HCT116 (cell line): Measurements from ENCODE around the gene CATSPERZ. TPM values are rescaled to one million over a fixed set of nuclear protein-coding genes. Genes with fewer than 3 reads are reported as not detected.
A peak's percentile ranks its signal among the peaks of the same experiment; 100 is the strongest.

ENCODE experiments used
- ATAC-seq: fragments of 200-7000 bp; cut with Tn5 transposase; 2 replicates; pipeline ENCODE4 v1.9.1; 2020; ENCODE audit warnings: mild to moderate bottlenecking, moderate library complexity
- BruUV-seq: library from RNA; stranded (reverse); fragments of 400-500 nt; replicated peaks from 2 replicates; lab custom pipeline; 2021; lab: Mats Ljungman, UMichigan
- CTCF ChIA-PET: fragments of 300-600 bp; sonication (Branson Sonifier 250); formaldehyde crosslinking; loops from one replicate; lab custom pipeline; 2021; ENCODE audit warnings: antibody characterized with exemption; lab: Charles Lee
- POLR2A ChIA-PET: fragments of 300-600, 350-600 bp; sonication (Branson Sonifier 250); formaldehyde crosslinking; loops from one replicate; lab custom pipeline; 2021; ENCODE audit warnings: antibody characterized with exemption; lab: Charles Lee
- RAD21 ChIA-PET, 2 experiments: fragments of 300-600 bp; sonication (Branson Sonifier 250); formaldehyde crosslinking; loops; one replicate each; lab custom pipeline; 2023; ENCODE audit warnings: low total read pairs in 2 of 2; ENCODE audit not compliant: uncharacterized antibody in 2 of 2, unreplicated experiment in 2 of 2, low non-redundant PET in 1 of 2; lab: Charles Lee
- DNase-seq: peaks from one replicate; pipeline ENCODE4 v3.0.0-alpha.2; 2010; ENCODE audit warnings: low read depth, low spot score
- H2AFZ ChIP-seq: fragments of 200-600 bp; shearing (Covaris generic), sonication (generic); 2 replicates; pipeline ENCODE4 v1.6.1; 2017; ENCODE audit warnings: low read depth, mixed run types, mixed read lengths, antibody characterized with exemption, low read length; ENCODE audit not compliant: poor library complexity, severe bottlenecking
- H3K27ac ChIP-seq: 2 replicates; pipeline ENCODE4 v1.5.1; 2012; ENCODE audit warnings: low read depth, low read length
- H3K27me3 ChIP-seq: fragments of 200-600 bp; sonication (generic); 2 replicates; pipeline ENCODE4 v1.6.1; 2016; ENCODE audit warnings: mixed run types, low read length, mixed read lengths; ENCODE audit not compliant: insufficient read depth
- H3K36me3 ChIP-seq, 2 experiments: fragments of 200-500 bp in 1 of 2; fragments of 200-600 bp in 1 of 2; sonication (Bioruptor generic) in 1 of 2; sonication (generic) in 1 of 2; 2 replicates each; pipeline versions ENCODE4 v1.5.1 to v1.6.1; 2014 to 2016; ENCODE audit warnings: low read length in 2 of 2, inconsistent platforms in 1 of 2, mixed read lengths in 1 of 2, mixed run types in 1 of 2; ENCODE audit not compliant: insufficient read depth in 2 of 2, control insufficient read depth in 1 of 2
- H3K4me1 ChIP-seq, 2 experiments: fragments of 200-600 bp in 1 of 2; sonication (generic) in 1 of 2; 2 replicates each; pipeline versions ENCODE4 v1.5.1 to v1.6.1; 2012 to 2017; ENCODE audit warnings: low read length in 2 of 2, inconsistent platforms in 1 of 2, mild to moderate bottlenecking in 1 of 2, mixed read lengths in 1 of 2, mixed run types in 1 of 2, moderate library complexity in 1 of 2; ENCODE audit not compliant: insufficient read depth in 2 of 2, control insufficient read depth in 1 of 2
- H3K4me2 ChIP-seq: fragments of 200-600 bp; sonication (generic); 2 replicates; pipeline ENCODE4 v1.6.1; 2017; ENCODE audit warnings: mixed run types, low read length, mixed read lengths
- H3K4me3 ChIP-seq, 2 experiments: fragments of 200-600 bp in 1 of 2; sonication (generic) in 1 of 2; replicated peaks in 1 of 2; 2 replicates each; pipeline ENCODE4 v1.5.1; 2011 to 2016; ENCODE audit warnings: low read length in 2 of 2, control low read depth in 1 of 2, low read depth in 1 of 2, mild to moderate bottlenecking in 1 of 2, mixed read lengths in 1 of 2, mixed run types in 1 of 2
- H3K79me2 ChIP-seq: fragments of 200-600 bp; sonication (generic); 2 replicates; pipeline ENCODE4 v1.6.1; 2017; ENCODE audit warnings: mild to moderate bottlenecking, mixed run types, low read length, moderate library complexity, mixed read lengths; ENCODE audit not compliant: insufficient read depth
- H3K9ac ChIP-seq: fragments of 200-600 bp; sonication (generic); 2 replicates; pipeline ENCODE4 v1.6.1; 2016; ENCODE audit warnings: low read length, mixed read lengths
- H3K9me2 ChIP-seq: fragments of 200-600 bp; sonication (generic), shearing (Covaris generic); 2 replicates; pipeline ENCODE4 v1.6.1; 2017; ENCODE audit warnings: mixed run types, mild to moderate bottlenecking, moderate library complexity; ENCODE audit not compliant: insufficient read depth
- H3K9me3 ChIP-seq, 2 experiments: fragments of 200-500 bp in 1 of 2; fragments of 200-600 bp in 1 of 2; sonication (Bioruptor generic) in 1 of 2; sonication (generic) in 1 of 2; 2 replicates each; pipeline ENCODE4 v1.6.1; 2014 to 2017; ENCODE audit warnings: low read length in 2 of 2, mixed read lengths in 2 of 2, inconsistent platforms in 1 of 2, low read depth in 1 of 2, mild to moderate bottlenecking in 1 of 2, mixed run types in 1 of 2, moderate library complexity in 1 of 2; ENCODE audit not compliant: control insufficient read depth in 1 of 2, insufficient read depth in 1 of 2
- H4K20me1 ChIP-seq: fragments of 200-600 bp; sonication (generic), shearing (Covaris generic); 2 replicates; pipeline ENCODE4 v1.6.1; 2017; ENCODE audit warnings: mixed run types, mild to moderate bottlenecking, moderate library complexity; ENCODE audit not compliant: insufficient read depth
- FOSL1 ChIP-seq: IDR thresholded peaks from 2 replicates; pipeline ENCODE4 v1.6.1; 2012; ENCODE audit warnings: low read depth
- POLR2A ChIP-seq: IDR thresholded peaks from 2 replicates; pipeline ENCODE4 v1.7.0; 2011; ENCODE audit warnings: borderline replicate concordance; ENCODE audit not compliant: insufficient read depth, insufficient read length; ENCODE audit errors: extremely low read depth
- POLR2AphosphoS5 ChIP-seq: IDR thresholded peaks from 2 replicates; pipeline ENCODE4 v1.6.1; 2011; ENCODE audit warnings: mild to moderate bottlenecking, low read depth, low read length, moderate library complexity
- ZFX ChIP-seq: fragments of 450-650 bp; IDR thresholded peaks from 2 replicates; pipeline ENCODE4 v1.6.1; 2017
- intact Hi-C: fragments of 100-400 bp; cut with micrococcal nuclease; formaldehyde crosslinking; loops from 2 replicates; pipeline ENCODE4 v1.10.0; 2022
- total RNA-seq: library from RNA; stranded (reverse); gene quantifications from one replicate; pipeline ENCODE4 v1.2.1, GENCODE V29; 2021; ENCODE audit not compliant: unreplicated experiment
- TF ChIP-seq, protein P1 (sequence below), 3 experiments: fragments of 200-600 bp in 1 of 3; sonication (generic) in 1 of 3; IDR thresholded peaks in 2 of 3; conservative IDR thresholded peaks in 1 of 3; 2 replicates each; pipeline ENCODE4 v1.5.1; 2012 to 2017; ENCODE audit warnings: low read depth in 2 of 3, low read length in 2 of 3, antibody characterized with exemption in 1 of 3, borderline replicate concordance in 1 of 3, control low read depth in 1 of 3, mild to moderate bottlenecking in 1 of 3, mixed read lengths in 1 of 3, mixed run types in 1 of 3, moderate library complexity in 1 of 3; ENCODE audit not compliant: insufficient read depth in 1 of 3
- TF ChIP-seq, protein P2 (sequence below): IDR thresholded peaks from 2 replicates; pipeline ENCODE4 v1.6.1; 2012

CATSPERZ gene
- total RNA-seq, 1 experiment from 2014 or later, result 1.7 TPM

DNA sequence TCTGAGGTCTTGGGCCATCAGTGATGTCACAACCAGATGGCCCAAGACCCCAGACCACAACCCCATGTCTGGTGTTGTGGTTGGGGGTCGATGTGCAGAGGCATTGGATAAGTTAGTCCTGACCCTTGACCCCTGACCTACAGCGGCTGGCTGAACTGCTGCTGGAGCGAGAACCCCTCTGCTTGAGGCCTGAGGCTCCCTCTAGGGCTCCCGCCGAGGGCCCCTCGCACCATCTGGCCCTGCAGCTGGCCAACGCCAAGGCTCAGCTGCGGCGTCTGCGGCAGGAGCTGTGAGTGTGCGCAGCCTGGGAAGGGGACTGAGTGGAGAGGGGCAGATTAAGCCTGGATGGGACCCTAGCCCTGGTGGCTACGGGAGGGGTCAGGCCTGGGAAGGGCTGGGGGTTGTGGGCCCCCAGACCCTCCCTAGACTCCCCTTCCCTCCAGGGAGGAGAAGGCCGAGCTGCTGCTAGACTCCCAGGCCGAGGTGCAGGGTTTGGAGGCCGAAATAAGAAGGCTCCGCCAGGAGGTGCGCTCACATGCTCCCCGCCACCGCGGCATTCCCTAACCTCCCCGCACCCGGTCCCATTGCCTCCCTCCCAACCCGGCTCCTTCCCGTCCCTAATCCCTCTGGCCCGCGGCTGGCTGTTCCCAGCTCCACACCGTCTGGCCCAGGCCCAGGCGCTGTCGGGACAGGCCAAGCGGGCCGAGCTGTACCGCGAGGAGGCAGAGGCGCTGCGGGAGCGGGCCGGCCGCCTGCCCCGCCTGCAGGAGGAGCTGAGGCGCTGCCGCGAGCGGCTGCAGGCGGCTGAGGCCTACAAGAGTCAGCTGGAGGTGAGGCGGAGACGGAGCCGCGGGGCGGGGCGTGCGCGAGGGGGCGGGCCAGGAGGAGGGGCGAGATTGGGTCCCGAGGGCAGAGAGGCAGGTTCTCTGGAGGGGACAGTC, 42.0 kb downstream of the CATSPERZ start:
- Histone ChIP-seq H3K27me3 (no peaks in the 10 kb centered on the region), H3K79me2 (no peaks in the 10 kb centered on the region), H3K4me1 (peaks cover 14 to 35% of the 10 kb centered on the region in 2 experiments), H3K9me2 (no peaks in the 10 kb centered on the region), H3K4me2 (peak overlapping the region; percentile 92), H3K36me3 (no peaks in the 10 kb centered on the region), H3K27ac (peak overlapping the region; percentile 81), H3K9ac (peak overlapping the region; percentile 76), H2AFZ (no peak overlapping the region), H3K9me3 (no peaks in the 10 kb centered on the region), H4K20me1 (no peaks in the 10 kb centered on the region), H3K4me3 (peak overlapping the region; percentile 43 to 61)
- RAD21 ChIA-PET, result interaction anchor here (0.9 to 2.7 kb wide), 3 partner anchors 10 to 37 kb away, joined by 5 to 14 read pairs (median 6); partner anchors contain the start of gene PRDX5 (in 1 of the 2)
- intact Hi-C loops, result loop anchor here (5.0 kb wide), 1 partner anchor 35 kb away; the partner anchor contains the start of gene ESRRA
- TF ChIP-seq, protein P1, sequence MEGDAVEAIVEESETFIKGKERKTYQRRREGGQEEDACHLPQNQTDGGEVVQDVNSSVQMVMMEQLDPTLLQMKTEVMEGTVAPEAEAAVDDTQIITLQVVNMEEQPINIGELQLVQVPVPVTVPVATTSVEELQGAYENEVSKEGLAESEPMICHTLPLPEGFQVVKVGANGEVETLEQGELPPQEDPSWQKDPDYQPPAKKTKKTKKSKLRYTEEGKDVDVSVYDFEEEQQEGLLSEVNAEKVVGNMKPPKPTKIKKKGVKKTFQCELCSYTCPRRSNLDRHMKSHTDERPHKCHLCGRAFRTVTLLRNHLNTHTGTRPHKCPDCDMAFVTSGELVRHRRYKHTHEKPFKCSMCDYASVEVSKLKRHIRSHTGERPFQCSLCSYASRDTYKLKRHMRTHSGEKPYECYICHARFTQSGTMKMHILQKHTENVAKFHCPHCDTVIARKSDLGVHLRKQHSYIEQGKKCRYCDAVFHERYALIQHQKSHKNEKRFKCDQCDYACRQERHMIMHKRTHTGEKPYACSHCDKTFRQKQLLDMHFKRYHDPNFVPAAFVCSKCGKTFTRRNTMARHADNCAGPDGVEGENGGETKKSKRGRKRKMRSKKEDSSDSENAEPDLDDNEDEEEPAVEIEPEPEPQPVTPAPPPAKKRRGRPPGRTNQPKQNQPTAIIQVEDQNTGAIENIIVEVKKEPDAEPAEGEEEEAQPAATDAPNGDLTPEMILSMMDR (IDR thresholded peaks at IDR 0.05 in 2 of 3, conservative IDR thresholded peaks at IDR 0.05 in 1 of 3; ENCODE audit: borderline replicate concordance in 1 of 3, insufficient read depth in 1 of 3, low read depth in 2 of 3, low read length in 2 of 3), result peak in 1 of 3 experiments; percentile 51; a peak in 3 of 6 replicates
- peak; percentile 58 for TF ChIP-seq POLR2A
- peak; percentile 90; the same call in 1 of the 2 replicates for TF ChIP-seq ZFX
- TF ChIP-seq, protein P2, sequence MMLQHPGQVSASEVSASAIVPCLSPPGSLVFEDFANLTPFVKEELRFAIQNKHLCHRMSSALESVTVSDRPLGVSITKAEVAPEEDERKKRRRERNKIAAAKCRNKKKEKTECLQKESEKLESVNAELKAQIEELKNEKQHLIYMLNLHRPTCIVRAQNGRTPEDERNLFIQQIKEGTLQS, result no peak
- TF ChIP-seq FOSL1, result no peak
- peak; percentile 84 for TF ChIP-seq POLR2AphosphoS5
- ATAC-seq (peak; percentile 92), DNase-seq (peak; percentile 80)
- BruUV-seq, result no TSS peak
- CTCF ChIA-PET, result interaction anchor here (0.9 to 3.9 kb wide), 7 partner anchors 10 to 307 kb away, joined by 3 to 46 read pairs (median 5); partner anchors contain the start of genes PRDX5, STIP1 and TRMT112
- POLR2A ChIA-PET, result interaction anchor here (0.5 to 1.4 kb wide), 10 partner anchors 10 to 1427 kb away, joined by 3 to 16 read pairs (median 5); partner anchors contain the start of genes PRDX5 and TRMT112
